Inferior parietal cortex (tissue), 1 donor: ENCODE results near the gene ARHGAP11B.
A peak's percentile ranks its signal among the peaks of the same experiment; 100 is the strongest.
"Not testable (repeated sequence)": the region's sequence is repeated elsewhere in the genome, so short reads cannot be mapped to it uniquely, and the experiment has no call there.

Experiments used
- DNase-seq: peaks from one replicate; pipeline ENCODE4 v3.0.0-alpha.2; 2016; ENCODE audit errors: extremely low spot score

The ARHGAP11B gene

GRCh38 chr15:30625436-30626193, at the start of gene ARHGAP11B:
ARHGAP11B (plus strand) TSS chr15:30626128.
- DNase-seq, result peak; percentile 99

DNA sequence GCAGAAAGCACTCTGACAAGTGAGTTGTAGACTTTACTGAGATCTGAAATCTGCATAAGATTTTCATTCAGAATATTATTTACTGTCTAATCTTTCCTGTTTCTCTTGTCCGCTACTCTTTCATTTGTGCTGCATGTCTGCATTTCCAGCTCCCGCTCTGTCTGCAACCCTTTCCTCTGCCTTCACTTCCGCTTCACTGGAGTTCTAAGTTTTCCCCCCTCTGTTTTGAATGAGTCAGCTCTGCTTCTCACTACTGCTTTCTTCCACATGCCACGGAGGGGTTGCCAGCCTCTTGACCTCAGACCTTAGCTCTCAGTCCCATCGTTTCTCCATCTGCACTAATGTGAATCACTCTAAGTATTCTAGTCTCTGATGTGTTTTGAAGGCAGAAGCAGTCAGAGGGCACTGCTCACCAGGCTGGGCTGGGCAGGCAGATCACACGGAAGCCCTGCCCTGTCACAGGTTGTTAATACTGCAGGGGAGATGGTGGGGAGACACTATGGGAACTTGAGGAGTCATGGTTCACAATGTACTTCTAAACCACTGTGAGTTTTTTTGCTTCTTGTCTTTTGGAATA, 46.4 kb upstream of the ARHGAP11B start:
- not testable (repeated sequence) for DNase-seq

- DNase-seq, result not testable (repeated sequence)
Observed at GRCh38 chr15:30580716-30581115, 45.2 kb upstream of the ARHGAP11B start.

- DNase-seq, result not testable (repeated sequence)
Observed at GRCh38 chr15:30598953-30599352, 27.0 kb upstream of the ARHGAP11B start.

- DNase-seq, result not testable (repeated sequence)
Observed at GRCh38 chr15:30603796-30604195, 22.1 kb upstream of the ARHGAP11B start, which contains the start of gene GOLGA8H. GOLGA8H (plus strand) TSS chr15:30604028; CDS start chr15:30604126, 98 bp downstream.

DNA sequence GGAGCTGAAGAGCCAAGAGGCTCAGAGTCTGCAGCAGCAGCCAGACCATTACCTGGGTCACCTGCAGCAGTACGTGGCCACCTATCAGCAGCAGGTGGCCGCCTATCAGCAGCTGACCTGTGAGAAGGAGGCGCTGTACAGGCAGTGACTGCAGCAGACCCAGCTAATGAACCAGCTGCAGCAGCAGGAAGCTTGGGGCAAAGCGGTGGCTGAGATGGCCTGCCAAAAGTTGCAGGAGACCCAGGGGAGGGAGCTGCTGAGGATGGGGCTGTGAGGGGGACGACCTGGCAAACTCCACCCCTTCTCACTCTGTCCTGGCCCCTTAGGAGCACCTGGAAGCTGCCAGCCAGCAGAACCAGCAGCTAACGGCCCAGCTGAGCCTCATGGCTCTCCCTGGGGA, 13.7 kb upstream of the ARHGAP11B start:
- not testable (repeated sequence) for DNase-seq

GRCh38 chr15:30621342-30621741, 4.6 kb upstream of the ARHGAP11B start:
- DNase-seq, result peak; percentile 8

GRCh38 chr15:30626194-30626565, 252 bp downstream of the ARHGAP11B start:
- not testable (repeated sequence) for DNase-seq

GRCh38 chr15:30626632-30627031, 704 bp downstream of the ARHGAP11B start:
- not testable (repeated sequence) for DNase-seq

- DNase-seq, result no peak
Observed at GRCh38 chr15:30650012-30650929, 24.3 kb downstream of the ARHGAP11B start.

- peak; percentile 54 for DNase-seq
Observed at GRCh38 chr15:30661154-30661553, 35.2 kb downstream of the ARHGAP11B start.

DNA sequence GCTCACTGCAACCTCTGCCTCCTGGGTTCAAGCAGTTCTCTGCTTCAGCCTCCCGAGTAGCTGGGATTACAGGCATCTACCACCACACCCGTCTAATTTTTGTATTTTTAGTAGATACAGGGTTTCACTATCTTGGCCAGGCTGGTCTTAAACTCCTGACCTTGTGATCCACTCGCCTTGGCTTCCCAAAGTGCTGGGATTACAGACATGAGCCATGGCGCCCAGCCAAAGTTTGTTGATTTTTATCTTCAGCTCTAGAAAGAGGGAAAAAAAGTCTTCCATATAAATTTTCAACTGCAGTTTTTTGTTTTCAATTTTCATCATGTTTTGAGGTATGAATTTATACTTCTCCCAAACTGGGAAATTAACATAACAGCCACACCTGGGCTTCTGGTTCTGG, 43.7 kb downstream of the ARHGAP11B start:
- not testable (repeated sequence) for DNase-seq

DNA sequence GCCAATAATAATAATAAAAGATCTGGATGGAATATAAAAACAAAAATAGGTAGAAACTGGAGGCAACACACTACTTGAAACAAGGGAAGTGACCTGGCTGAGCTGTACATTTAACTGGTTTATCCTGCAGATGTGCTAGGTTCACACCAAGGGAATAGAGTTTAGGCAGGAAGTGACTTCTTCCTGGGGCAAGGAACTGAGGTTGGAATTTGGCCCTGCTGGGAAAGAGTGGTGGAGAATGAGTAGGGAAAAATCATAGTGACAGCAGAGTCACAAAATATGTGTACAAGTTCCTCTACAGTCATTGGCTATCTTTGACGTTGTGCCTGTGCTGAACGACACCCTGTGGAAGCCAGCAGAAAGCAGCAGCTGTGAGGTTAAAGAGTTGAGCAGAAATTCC, 44.1 kb downstream of the ARHGAP11B start:
- no peak for DNase-seq

GRCh38 chr15:30671309-30671708, 45.4 kb downstream of the ARHGAP11B start:
- DNase-seq, result no peak

GRCh38 chr15:30675126-30675525, 49.2 kb downstream of the ARHGAP11B start:
- no peak for DNase-seq

- DNase-seq, result not testable (repeated sequence)
Observed at GRCh38 chr15:30675891-30676290, 50.0 kb downstream of the ARHGAP11B start.

DNA sequence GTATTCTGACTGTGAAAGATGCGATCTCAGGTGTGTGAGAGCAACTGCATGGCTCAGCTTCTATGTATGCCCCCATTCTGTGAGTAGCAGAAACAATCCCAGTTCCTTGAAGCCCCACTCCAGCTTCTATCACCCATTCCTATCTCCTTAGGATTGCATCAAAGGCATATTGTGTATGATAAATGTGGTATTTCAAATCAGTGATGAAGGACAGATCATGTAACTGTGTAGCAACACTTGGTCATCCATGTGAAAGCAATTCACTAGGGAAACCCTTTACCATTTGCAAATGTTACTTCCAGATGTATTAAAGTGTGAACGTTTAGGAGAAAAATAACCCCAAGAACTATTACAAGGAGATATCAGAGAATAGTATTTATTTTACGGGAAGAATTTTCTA, 55.1 kb downstream of the ARHGAP11B start:
- not testable (repeated sequence) for DNase-seq

- not testable (repeated sequence) for DNase-seq
Observed at GRCh38 chr15:30685709-30686285, 59.9 kb downstream of the ARHGAP11B start.

- not testable (repeated sequence) for DNase-seq
Observed at GRCh38 chr15:30686651-30687050, 60.7 kb downstream of the ARHGAP11B start.
